ENCODE measurements around the gene PLA2R1. TPM values are rescaled to one million over a fixed set of nuclear protein-coding genes. Genes with fewer than 3 reads are reported as not detected.

The PLA2R1 gene
- total and polyA plus RNA-seq, 10 of the 15 experiments (the other 5 are each of a cell fraction or from before 2014, with no cell fraction given) = 0.01 to 0.05 (median 0.02) TPM; not detected in 6

- no peak for TF ChIP-seq ZNF24 (IDR thresholded peaks at IDR 0.05)
- no peak for TF ChIP-seq CHD2 (IDR thresholded peaks at IDR 0.05; ENCODE audit: borderline replicate concordance, low read depth, low read length)
- TF ChIP-seq, protein P1, sequence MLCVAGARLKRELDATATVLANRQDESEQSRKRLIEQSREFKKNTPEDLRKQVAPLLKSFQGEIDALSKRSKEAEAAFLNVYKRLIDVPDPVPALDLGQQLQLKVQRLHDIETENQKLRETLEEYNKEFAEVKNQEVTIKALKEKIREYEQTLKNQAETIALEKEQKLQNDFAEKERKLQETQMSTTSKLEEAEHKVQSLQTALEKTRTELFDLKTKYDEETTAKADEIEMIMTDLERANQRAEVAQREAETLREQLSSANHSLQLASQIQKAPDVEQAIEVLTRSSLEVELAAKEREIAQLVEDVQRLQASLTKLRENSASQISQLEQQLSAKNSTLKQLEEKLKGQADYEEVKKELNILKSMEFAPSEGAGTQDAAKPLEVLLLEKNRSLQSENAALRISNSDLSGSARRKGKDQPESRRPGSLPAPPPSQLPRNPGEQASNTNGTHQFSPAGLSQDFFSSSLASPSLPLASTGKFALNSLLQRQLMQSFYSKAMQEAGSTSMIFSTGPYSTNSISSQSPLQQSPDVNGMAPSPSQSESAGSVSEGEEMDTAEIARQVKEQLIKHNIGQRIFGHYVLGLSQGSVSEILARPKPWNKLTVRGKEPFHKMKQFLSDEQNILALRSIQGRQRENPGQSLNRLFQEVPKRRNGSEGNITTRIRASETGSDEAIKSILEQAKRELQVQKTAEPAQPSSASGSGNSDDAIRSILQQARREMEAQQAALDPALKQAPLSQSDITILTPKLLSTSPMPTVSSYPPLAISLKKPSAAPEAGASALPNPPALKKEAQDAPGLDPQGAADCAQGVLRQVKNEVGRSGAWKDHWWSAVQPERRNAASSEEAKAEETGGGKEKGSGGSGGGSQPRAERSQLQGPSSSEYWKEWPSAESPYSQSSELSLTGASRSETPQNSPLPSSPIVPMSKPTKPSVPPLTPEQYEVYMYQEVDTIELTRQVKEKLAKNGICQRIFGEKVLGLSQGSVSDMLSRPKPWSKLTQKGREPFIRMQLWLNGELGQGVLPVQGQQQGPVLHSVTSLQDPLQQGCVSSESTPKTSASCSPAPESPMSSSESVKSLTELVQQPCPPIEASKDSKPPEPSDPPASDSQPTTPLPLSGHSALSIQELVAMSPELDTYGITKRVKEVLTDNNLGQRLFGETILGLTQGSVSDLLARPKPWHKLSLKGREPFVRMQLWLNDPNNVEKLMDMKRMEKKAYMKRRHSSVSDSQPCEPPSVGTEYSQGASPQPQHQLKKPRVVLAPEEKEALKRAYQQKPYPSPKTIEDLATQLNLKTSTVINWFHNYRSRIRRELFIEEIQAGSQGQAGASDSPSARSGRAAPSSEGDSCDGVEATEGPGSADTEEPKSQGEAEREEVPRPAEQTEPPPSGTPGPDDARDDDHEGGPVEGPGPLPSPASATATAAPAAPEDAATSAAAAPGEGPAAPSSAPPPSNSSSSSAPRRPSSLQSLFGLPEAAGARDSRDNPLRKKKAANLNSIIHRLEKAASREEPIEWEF (IDR thresholded peaks at IDR 0.05; ENCODE audit: insufficient replicate concordance, low read depth, low read length) = no peak
- no peak for TF ChIP-seq MYB (IDR thresholded peaks at IDR 0.05; ENCODE audit: borderline replicate concordance, low read depth, low read length)
- no peak for TF ChIP-seq FOXK2 (IDR thresholded peaks at IDR 0.05)
- TF ChIP-seq MLLT1 (IDR thresholded peaks at IDR 0.05) = peak; percentile 78; the same call in 1 of the 2 replicates
- no peak for TF ChIP-seq MTA3 (IDR thresholded peaks at IDR 0.05; ENCODE audit: borderline replicate concordance, low read length)
- TF ChIP-seq SUZ12 (IDR thresholded peaks at IDR 0.05; ENCODE audit: unreplicated experiment) = no peak
- TF ChIP-seq SRF (IDR thresholded peaks at IDR 0.05; ENCODE audit: low read depth in 2 of 2, low read length in 2 of 2) = no peak
- TF ChIP-seq CREB1 (IDR thresholded peaks at IDR 0.05; ENCODE audit: low read depth) = peak; percentile 32; the same call in 1 of the 2 replicates
- no peak for TF ChIP-seq RELA (IDR thresholded peaks at IDR 0.05; ENCODE audit: borderline replicate concordance, partially characterized antibody)
- TF ChIP-seq, protein P2, sequence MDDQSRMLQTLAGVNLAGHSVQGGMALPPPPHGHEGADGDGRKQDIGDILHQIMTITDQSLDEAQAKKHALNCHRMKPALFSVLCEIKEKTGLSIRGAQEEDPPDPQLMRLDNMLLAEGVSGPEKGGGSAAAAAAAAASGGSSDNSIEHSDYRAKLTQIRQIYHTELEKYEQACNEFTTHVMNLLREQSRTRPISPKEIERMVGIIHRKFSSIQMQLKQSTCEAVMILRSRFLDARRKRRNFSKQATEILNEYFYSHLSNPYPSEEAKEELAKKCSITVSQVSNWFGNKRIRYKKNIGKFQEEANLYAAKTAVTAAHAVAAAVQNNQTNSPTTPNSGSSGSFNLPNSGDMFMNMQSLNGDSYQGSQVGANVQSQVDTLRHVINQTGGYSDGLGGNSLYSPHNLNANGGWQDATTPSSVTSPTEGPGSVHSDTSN (IDR thresholded peaks at IDR 0.05; ENCODE audit: insufficient replicate concordance, low read depth, low read length) = no peak
- TF ChIP-seq TBL1XR1 (IDR thresholded peaks at IDR 0.05; ENCODE audit: low read depth, low read length) = no peak
- no peak for TF ChIP-seq KDM1A (IDR thresholded peaks at IDR 0.05; ENCODE audit: borderline replicate concordance)
- peak; percentile 9; the same call in 1 of the 2 replicates for TF ChIP-seq CREM (IDR thresholded peaks at IDR 0.05; ENCODE audit: low read depth)
- TF ChIP-seq SUPT20H (IDR thresholded peaks at IDR 0.05; ENCODE audit: borderline replicate concordance, control insufficient read depth, low read depth, low read length) = no peak
- TF ChIP-seq NR2F1 (conservative IDR thresholded peaks at IDR 0.05) = peak; percentile 56; the same call in 1 of the 2 replicates
- TF ChIP-seq EED (IDR thresholded peaks at IDR 0.05; ENCODE audit: low read depth) = 0 out of 2 replicates have a peak, but pooled peaks have one; percentile 15
- TF ChIP-seq GATAD2B (conservative IDR thresholded peaks at IDR 0.05; ENCODE audit: low read depth) = peak; percentile 25
- TF ChIP-seq ZBTB33 (IDR thresholded peaks at IDR 0.05) = no peak
Observed at GRCh38 chr2:159904127-159904958, 158.1 kb downstream of the PLA2R1 start, which contains the start of gene LY75 (continued).
